Measurements from ENCODE around the gene PZP.
A peak's percentile ranks its signal among the peaks of the same experiment; 100 is the strongest.

PZP gene

GRCh38 chr12:9252256-9252655 is 44.1 kb upstream of the PZP start:
- no peak for DNase-seq (ENCODE audit: low read depth)
- no peak overlapping the region for H3K4me3 ChIP-seq (ENCODE audit: low read depth, low read length)
- TF ChIP-seq MYC (IDR thresholded peaks at IDR 0.05; ENCODE audit: low read depth, low read length) (no peak), CTCF (IDR thresholded peaks at IDR 0.05; ENCODE audit: low read depth, low read length) (no peak)

- no peak for TF ChIP-seq MYC (IDR thresholded peaks at IDR 0.05; ENCODE audit: low read depth, low read length)
- TF ChIP-seq CTCF (IDR thresholded peaks at IDR 0.05; ENCODE audit: low read depth, low read length) = no peak
- TF ChIP-seq MAX (IDR thresholded peaks at IDR 0.05; ENCODE audit: low read depth, low read length) = no peak
- TF ChIP-seq POLR2A (IDR thresholded peaks at IDR 0.05; ENCODE audit: extremely low read depth, insufficient read length) = no peak
- no peak for DNase-seq (ENCODE audit: low read depth)
- H3K4me3 ChIP-seq (ENCODE audit: low read depth, low read length) = no peak overlapping the region
These were observed 40.2 kb upstream of the PZP start for GRCh38 chr12:9248435-9248834.

GRCh38 chr12:9244894-9245293 is 36.7 kb upstream of the PZP start:
- TF ChIP-seq POLR2A (IDR thresholded peaks at IDR 0.05; ENCODE audit: extremely low read depth, insufficient read length) (no peak), MAX (IDR thresholded peaks at IDR 0.05; ENCODE audit: low read depth, low read length) (no peak), MYC (IDR thresholded peaks at IDR 0.05; ENCODE audit: low read depth, low read length) (no peak), CTCF (IDR thresholded peaks at IDR 0.05; ENCODE audit: low read depth, low read length) (no peak)

GRCh38 chr12:9243999-9244649 is 35.9 kb upstream of the PZP start:
- TF ChIP-seq MAX (IDR thresholded peaks at IDR 0.05; ENCODE audit: low read depth, low read length) (no peak), MYC (IDR thresholded peaks at IDR 0.05; ENCODE audit: low read depth, low read length) (no peak), CTCF (IDR thresholded peaks at IDR 0.05; ENCODE audit: low read depth, low read length) (no peak), POLR2A (IDR thresholded peaks at IDR 0.05; ENCODE audit: extremely low read depth, insufficient read length) (no peak)
- DNase-seq (ENCODE audit: low read depth) = no peak
- no peak overlapping the region for H3K4me3 ChIP-seq (ENCODE audit: low read depth, low read length)

More at GRCh38 chr12:9244894-9245293, 36.7 kb upstream of the PZP start:
- no peak for DNase-seq (ENCODE audit: low read depth)
- H3K4me3 ChIP-seq (ENCODE audit: low read depth, low read length) = no peak overlapping the region

- no peak overlapping the region for H3K4me3 ChIP-seq (ENCODE audit: low read depth, low read length)
- no peak for TF ChIP-seq MYC (IDR thresholded peaks at IDR 0.05; ENCODE audit: low read depth, low read length)
- no peak for TF ChIP-seq CTCF (IDR thresholded peaks at IDR 0.05; ENCODE audit: low read depth, low read length)
- no peak for TF ChIP-seq POLR2A (IDR thresholded peaks at IDR 0.05; ENCODE audit: extremely low read depth, insufficient read length)
- no peak for TF ChIP-seq MAX (IDR thresholded peaks at IDR 0.05; ENCODE audit: low read depth, low read length)
- DNase-seq (ENCODE audit: low read depth) = no peak
These were observed 33.1 kb upstream of the PZP start for GRCh38 chr12:9241301-9241700.

- TF ChIP-seq POLR2A (IDR thresholded peaks at IDR 0.05; ENCODE audit: extremely low read depth, insufficient read length) = no peak
- TF ChIP-seq MYC (IDR thresholded peaks at IDR 0.05; ENCODE audit: low read depth, low read length) = no peak
- TF ChIP-seq CTCF (IDR thresholded peaks at IDR 0.05; ENCODE audit: low read depth, low read length) = no peak
- TF ChIP-seq MAX (IDR thresholded peaks at IDR 0.05; ENCODE audit: low read depth, low read length) = no peak
- no peak for DNase-seq (ENCODE audit: low read depth)
- H3K4me3 ChIP-seq (ENCODE audit: low read depth, low read length) = no peak overlapping the region
These were observed 32.6 kb upstream of the PZP start for GRCh38 chr12:9240776-9241175.

GRCh38 chr12:9240004-9240635 is 31.9 kb upstream of the PZP start:
- H3K4me3 ChIP-seq (ENCODE audit: low read depth, low read length) = peak overlapping the region; percentile 11
- peak; percentile 12 for DNase-seq (ENCODE audit: low read depth)
